ENCODE results near the gene ABHD6. TPM values are rescaled to one million over a fixed set of nuclear protein-coding genes. Genes with fewer than 3 reads are reported as not detected.
"Not testable (repeated sequence)": the region's sequence is repeated elsewhere in the genome, so short reads cannot be mapped to it uniquely, and the experiment has no call there.

Gene ABHD6
- total and polyA plus RNA-seq, 7 experiments from 2014 or later: 2.5 to 7.3 (median 6.4) TPM

- Histone ChIP-seq H3K36me3 (ENCODE audit: control insufficient read depth in 2 of 3, insufficient read depth in 3 of 3, low read length in 3 of 3) (peaks cover 0 to 4% (median 0%) of the 10 kb centered on the region in 3 experiments), H3K27me3 (ENCODE audit: control insufficient read depth in 2 of 2, insufficient read depth in 2 of 2, low read length in 2 of 2) (no peaks in the 10 kb centered on the region), H3K4me1 (ENCODE audit: control insufficient read depth in 2 of 2, insufficient read depth in 2 of 2, low read length in 2 of 2) (peaks cover 20 to 22% of the 10 kb centered on the region in 2 donors), H3K4me3 (ENCODE audit: low read length) (no peak overlapping the region), H3K9me3 (ENCODE audit: control insufficient read depth in 2 of 3, low read length in 3 of 3) (no peaks in the 10 kb centered on the region), H3K27ac (ENCODE audit: low read depth, low read length) (no peak overlapping the region)
- Mint-ChIP-seq H3K36me3 (peaks cover 0 to 22% (median 17%) of the 10 kb centered on the region in 5 donors), H3K9me3 (no peaks in the 10 kb centered on the region), H3K4me1 (peaks cover 30 to 52% (median 46%) of the 10 kb centered on the region in 7 donors), H3K27me3 (no peaks in the 10 kb centered on the region), H3K4me3 (peak overlapping the region in 3 of 10 donors; percentile 3 to 83 (median 21)), H3K27ac (peak overlapping the region in 1 of 9 donors; percentile 5)
- intact Hi-C loops (cut with micrococcal nuclease): no loop called here
- POLR2A ChIA-PET: interaction anchor here (2.2 kb wide), 1 partner anchor 29 kb away, joined by 7 read pairs; the partner anchor contains the start of genes HTD2 and RPP14
- ATAC-seq (no peak), DNase-seq (no peak)
- CTCF ChIA-PET: interaction anchor here (0.7 to 1.0 kb wide), 2 partner anchors 79 to 305 kb away, joined by 3 to 13 read pairs; no protein-coding TSS in a partner anchor
These were observed 98.7 kb downstream of the ABHD6 start for GRCh38 chr3:58336135-58336882.

- DNase-seq (no peak), ATAC-seq (no peak)
- Mint-ChIP-seq H3K4me1 (peaks cover 30 to 47% (median 42%) of the 10 kb centered on the region in 7 donors), H3K27me3 (no peaks in the 10 kb centered on the region), H3K36me3 (peaks cover 0 to 24% (median 21%) of the 10 kb centered on the region in 5 donors), H3K27ac (no peak overlapping the region), H3K9me3 (no peaks in the 10 kb centered on the region), H3K4me3 (no peak overlapping the region)
- H3K4me1 ChIP-seq (ENCODE audit: control insufficient read depth in 2 of 2, insufficient read depth in 2 of 2, low read length in 2 of 2): peaks cover 17% of the 10 kb centered on the region in 2 donors
- ChIA-PET CTCF (interaction anchor here (0.7 to 1.4 kb wide), 3 partner anchors 28 to 304 kb away, joined by 3 to 13 read pairs (median 4); no protein-coding TSS in a partner anchor), POLR2A (no interaction called here)
- no peaks in the 10 kb centered on the region for H3K9me3 ChIP-seq (ENCODE audit: control insufficient read depth in 2 of 3, low read length in 3 of 3)
- no peak overlapping the region for H3K27ac ChIP-seq (ENCODE audit: low read depth, low read length)
- intact Hi-C loops (cut with micrococcal nuclease): no loop called here
- no peaks in the 10 kb centered on the region for H3K27me3 ChIP-seq (ENCODE audit: control insufficient read depth in 2 of 2, insufficient read depth in 2 of 2, low read length in 2 of 2)
- no peak overlapping the region for H3K4me3 ChIP-seq (ENCODE audit: low read length)
- H3K36me3 ChIP-seq (ENCODE audit: control insufficient read depth in 2 of 3, insufficient read depth in 3 of 3, low read length in 3 of 3): peaks cover 0 to 7% (median 0%) of the 10 kb centered on the region in 3 experiments
These were observed 99.6 kb downstream of the ABHD6 start for GRCh38 chr3:58337190-58337589.

GRCh38 chr3:58339146-58339545 is 101.6 kb downstream of the ABHD6 start:
- POLR2A ChIA-PET: interaction anchor here (0.6 kb wide), 1 partner anchor 64 kb away, joined by 3 read pairs; no protein-coding TSS in a partner anchor
- ATAC-seq; H3K27me3 Mint-ChIP-seq; H3K27ac Mint-ChIP-seq; H3K9me3 Mint-ChIP-seq; H3K9me3 ChIP-seq (ENCODE audit: control insufficient read depth in 2 of 3, low read length in 3 of 3); H3K27ac ChIP-seq (ENCODE audit: low read depth, low read length); H3K4me3 Mint-ChIP-seq; DNase-seq; H3K36me3 ChIP-seq (ENCODE audit: control insufficient read depth in 2 of 3, insufficient read depth in 3 of 3, low read length in 3 of 3); H3K27me3 ChIP-seq (ENCODE audit: control insufficient read depth in 2 of 2, insufficient read depth in 2 of 2, low read length in 2 of 2); intact Hi-C loops (cut with micrococcal nuclease); H3K4me3 ChIP-seq (ENCODE audit: low read length): not testable (repeated sequence)
- CTCF ChIA-PET: interaction anchor here (0.6 kb wide), 1 partner anchor 12 kb away, joined by 3 read pairs; no protein-coding TSS in a partner anchor
- peaks cover 9 to 11% of the 10 kb centered on the region in 2 donors for H3K4me1 ChIP-seq (ENCODE audit: control insufficient read depth in 2 of 2, insufficient read depth in 2 of 2, low read length in 2 of 2)
- Mint-ChIP-seq H3K4me1 (peaks cover 22 to 45% (median 38%) of the 10 kb centered on the region in 7 donors), H3K36me3 (peaks cover 0 to 32% (median 25%) of the 10 kb centered on the region in 5 donors)

- H3K36me3 Mint-ChIP-seq: peaks cover 0 to 37% (median 25%) of the 10 kb centered on the region in 5 donors
- ATAC-seq (no peak), DNase-seq (no peak)
- no peaks in the 10 kb centered on the region for H3K9me3 Mint-ChIP-seq
- H3K4me1 ChIP-seq (ENCODE audit: control insufficient read depth in 2 of 2, insufficient read depth in 2 of 2, low read length in 2 of 2): peaks cover 0 to 3% of the 10 kb centered on the region in 2 donors
- H3K27me3 ChIP-seq (ENCODE audit: control insufficient read depth in 2 of 2, insufficient read depth in 2 of 2, low read length in 2 of 2): no peaks in the 10 kb centered on the region
- no peak overlapping the region for H3K27ac ChIP-seq (ENCODE audit: low read depth, low read length)
- H3K4me3 ChIP-seq (ENCODE audit: low read length): no peak overlapping the region
- peaks cover 0 to 3% (median 0%) of the 10 kb centered on the region in 3 experiments for H3K36me3 ChIP-seq (ENCODE audit: control insufficient read depth in 2 of 3, insufficient read depth in 3 of 3, low read length in 3 of 3)
- CTCF ChIA-PET: no interaction called here
- H3K27me3 Mint-ChIP-seq: no peaks in the 10 kb centered on the region
- H3K27ac Mint-ChIP-seq: peak overlapping the region in 1 of 9 donors; percentile 74
- intact Hi-C loops (cut with micrococcal nuclease): no loop called here
- no peaks in the 10 kb centered on the region for H3K9me3 ChIP-seq (ENCODE audit: control insufficient read depth in 2 of 3, low read length in 3 of 3)
- no peak overlapping the region for H3K4me3 Mint-ChIP-seq
- peaks cover 7 to 36% (median 23%) of the 10 kb centered on the region in 7 donors for H3K4me1 Mint-ChIP-seq
- POLR2A ChIA-PET: interaction anchor here (0.7 kb wide), 1 partner anchor 46 kb away, joined by 6 read pairs; no protein-coding TSS in a partner anchor
These were observed 103.1 kb downstream of the ABHD6 start for GRCh38 chr3:58340594-58341244.

- no peaks in the 10 kb centered on the region for H3K27me3 Mint-ChIP-seq
- Histone ChIP-seq H3K27me3 (ENCODE audit: control insufficient read depth in 2 of 2, insufficient read depth in 2 of 2, low read length in 2 of 2) (no peaks in the 10 kb centered on the region), H3K36me3 (ENCODE audit: control insufficient read depth in 2 of 3, insufficient read depth in 3 of 3, low read length in 3 of 3) (peaks cover 0 to 3% (median 0%) of the 10 kb centered on the region in 3 experiments), H3K4me3 (ENCODE audit: low read length) (no peak overlapping the region), H3K9me3 (ENCODE audit: control insufficient read depth in 2 of 3, low read length in 3 of 3) (no peaks in the 10 kb centered on the region), H3K4me1 (ENCODE audit: control insufficient read depth in 2 of 2, insufficient read depth in 2 of 2, low read length in 2 of 2) (no peaks in the 10 kb centered on the region), H3K27ac (ENCODE audit: low read depth, low read length) (no peak overlapping the region)
- H3K36me3 Mint-ChIP-seq: peaks cover 0 to 39% (median 25%) of the 10 kb centered on the region in 5 donors
- ChIA-PET POLR2A (interaction anchor here (0.7 kb wide), 1 partner anchor 45 kb away, joined by 6 read pairs; no protein-coding TSS in a partner anchor), CTCF (no interaction called here)
- intact Hi-C loops (cut with micrococcal nuclease): no loop called here
- no peaks in the 10 kb centered on the region for H3K9me3 Mint-ChIP-seq
- ATAC-seq: no peak
- H3K4me1 Mint-ChIP-seq: peaks cover 7 to 37% (median 21%) of the 10 kb centered on the region in 7 donors
- peak overlapping the region in 1 of 9 donors; percentile 38 for H3K27ac Mint-ChIP-seq
- no peak for DNase-seq
- no peak overlapping the region for H3K4me3 Mint-ChIP-seq
These were observed 103.8 kb downstream of the ABHD6 start for GRCh38 chr3:58341376-58341775.

- Mint-ChIP-seq H3K36me3 (peaks cover 0 to 45% (median 28%) of the 10 kb centered on the region in 5 donors), H3K27me3 (no peaks in the 10 kb centered on the region), H3K4me1 (peaks cover 10 to 41% (median 19%) of the 10 kb centered on the region in 7 donors), H3K9me3 (no peaks in the 10 kb centered on the region), H3K27ac (no peak overlapping the region), H3K4me3 (no peak overlapping the region)
- intact Hi-C loops (cut with micrococcal nuclease): no loop called here
- H3K4me3 ChIP-seq (ENCODE audit: low read length): no peak overlapping the region
- no peaks in the 10 kb centered on the region for H3K9me3 ChIP-seq (ENCODE audit: control insufficient read depth in 2 of 3, low read length in 3 of 3)
- ChIA-PET POLR2A (interaction anchor here (0.6 kb wide), 1 partner anchor 284 kb away, joined by 3 read pairs; no protein-coding TSS in a partner anchor), CTCF (no interaction called here)
- no peaks in the 10 kb centered on the region for H3K27me3 ChIP-seq (ENCODE audit: control insufficient read depth in 2 of 2, insufficient read depth in 2 of 2, low read length in 2 of 2)
- DNase-seq (no peak), ATAC-seq (no peak)
- peaks cover 0 to 3% (median 0%) of the 10 kb centered on the region in 3 experiments for H3K36me3 ChIP-seq (ENCODE audit: control insufficient read depth in 2 of 3, insufficient read depth in 3 of 3, low read length in 3 of 3)
- H3K27ac ChIP-seq (ENCODE audit: low read depth, low read length): no peak overlapping the region
- no peaks in the 10 kb centered on the region for H3K4me1 ChIP-seq (ENCODE audit: control insufficient read depth in 2 of 2, insufficient read depth in 2 of 2, low read length in 2 of 2)
These were observed 105.1 kb downstream of the ABHD6 start for GRCh38 chr3:58342676-58343075.

Measured in naive thymus-derived CD4-positive, alpha-beta T cell (primary cell).